HepG2 (cell line): ENCODE data around the gene DFFA. TPM values are rescaled to one million over a fixed set of nuclear protein-coding genes. Genes with fewer than 3 reads are reported as not detected.

Experiments
- ATAC-seq: fragments of 200-7000 bp; cut with Tn5 transposase; 3 replicates; pipeline ENCODE4 v1.9.1; 2020; ENCODE audit warnings: mild to moderate bottlenecking, moderate library complexity
- BruUV-seq: library from RNA; stranded (reverse); fragments of 400-500 nt; replicated peaks from 2 replicates; lab custom pipeline; 2021; lab: Mats Ljungman, UMichigan
- CTCF ChIA-PET: fragments of 300-600 bp; formaldehyde crosslinking; extraction: SDS; loops from one replicate; lab custom pipeline; 2021; ENCODE audit warnings: low total read pairs, inconsistent platforms, low intra/inter-chr PET ratio; lab: Yijun Ruan, JAX
- POLR2A ChIA-PET: fragments of 350-600 bp; sonication (Branson Sonifier 250); formaldehyde crosslinking; loops from one replicate; lab custom pipeline; 2020; ENCODE audit warnings: antibody characterized with exemption, inconsistent platforms; lab: Yijun Ruan, JAX
- DNase-seq: peaks from one replicate; pipeline ENCODE4 v3.0.0-alpha.2; 2015; ENCODE audit warnings: low spot score
- FAIRE-seq: peaks from 3 replicates; lab custom pipeline; 2011; peaks lifted over from hg19 to GRCh38; lab: Jason Lieb, UNC
- H2AFZ ChIP-seq: one replicate; pipeline ENCODE4 v1.6.1; 2011; ENCODE audit warnings: low read length, inconsistent platforms
- H3K27ac ChIP-seq: fragments of 300-600 bp; 3 replicates; pipeline ENCODE4 v1.8.0; 2011; ENCODE audit warnings: mixed run types, mild to moderate bottlenecking, mixed read lengths, low read length, inconsistent platforms; ENCODE audit not compliant: insufficient read depth; ENCODE audit errors: extremely low read length
- H3K27me3 ChIP-seq, 2 experiments: fragments of 200-600 bp in 1 of 2; 2 replicates in 1 of 2; 3 replicates in 1 of 2; pipeline versions ENCODE4 v1.6.0 to v1.8.0; 2011; ENCODE audit warnings: low read length in 2 of 2, mild to moderate bottlenecking in 2 of 2, moderate library complexity in 2 of 2, inconsistent platforms in 1 of 2; ENCODE audit not compliant: insufficient read depth in 2 of 2, control insufficient read depth in 1 of 2
- H3K36me3 ChIP-seq, 2 experiments: fragments of 200-600 bp in 1 of 2; replicated peaks in 1 of 2; 2 replicates in 1 of 2; 3 replicates in 1 of 2; pipeline versions ENCODE4 v1.5.1 to v1.8.0; 2011; ENCODE audit warnings: low read length in 2 of 2, inconsistent platforms in 1 of 2; ENCODE audit not compliant: insufficient read depth in 2 of 2, control insufficient read depth in 1 of 2
- H3K4me1 ChIP-seq: 2 replicates; pipeline ENCODE4 v1.5.1; 2012; ENCODE audit warnings: low read length, inconsistent platforms; ENCODE audit not compliant: insufficient read depth
- H3K4me2 ChIP-seq: 2 replicates; pipeline ENCODE4 v1.6.0; 2011; ENCODE audit warnings: low read depth, low read length, inconsistent platforms
- H3K4me3 ChIP-seq, 3 experiments: fragments of 200-600 bp in 1 of 3; sonication (generic), shearing (Covaris generic) in 1 of 3; replicated peaks in 1 of 3; 2 replicates each; pipeline ENCODE4 v1.5.1; 2011 to 2016; ENCODE audit warnings: low read length in 3 of 3, inconsistent platforms in 2 of 3, low read depth in 2 of 3, mild to moderate bottlenecking in 2 of 3, control low read depth in 1 of 3, mixed read lengths in 1 of 3; ENCODE audit not compliant: insufficient read depth in 1 of 3
- H3K79me2 ChIP-seq: one replicate; pipeline ENCODE4 v1.6.1; 2011; ENCODE audit warnings: low read length, inconsistent platforms; ENCODE audit not compliant: insufficient read depth
- H3K9ac ChIP-seq: 2 replicates; pipeline ENCODE4 v1.6.0; 2011; ENCODE audit warnings: mild to moderate bottlenecking, low read depth, low read length, inconsistent platforms; ENCODE audit not compliant: insufficient read depth
- H3K9me3 ChIP-seq: 2 replicates; pipeline ENCODE4 v1.5.1; 2012; ENCODE audit warnings: mild to moderate bottlenecking, low read length
- H4K20me1 ChIP-seq: 2 replicates; pipeline ENCODE4 v1.6.0; 2011; ENCODE audit warnings: inconsistent platforms, mild to moderate bottlenecking, low read length, moderate library complexity; ENCODE audit not compliant: insufficient read depth
- CEBPG ChIP-seq: IDR thresholded peaks from 2 replicates; pipeline ENCODE4 v1.6.1; 2016
- HMG20A ChIP-seq: IDR thresholded peaks from 2 replicates; pipeline ENCODE4 v1.6.1; 2016; ENCODE audit warnings: borderline replicate concordance
- NCOA5 ChIP-seq: sonication (generic); formaldehyde crosslinking; IDR thresholded peaks from 2 replicates; pipeline ENCODE4 v1.4.0; 2020; ENCODE audit warnings: missing genetic modification reagents
- ZFP62 ChIP-seq: sonication (generic); formaldehyde crosslinking; IDR thresholded peaks from 2 replicates; pipeline ENCODE4 v1.4.0; 2020; ENCODE audit warnings: missing genetic modification reagents
- ZNF570 ChIP-seq: sonication (generic); formaldehyde crosslinking; IDR thresholded peaks from 2 replicates; pipeline ENCODE4 v1.4.0; 2020; ENCODE audit warnings: mild to moderate bottlenecking, missing genetic modification reagents, borderline replicate concordance
- ZNF720 ChIP-seq: sonication (generic); formaldehyde crosslinking; IDR thresholded peaks from 2 replicates; pipeline ENCODE4 v1.4.0; 2020; ENCODE audit warnings: missing genetic modification reagents
- ZSCAN21 ChIP-seq: sonication (generic); formaldehyde crosslinking; IDR thresholded peaks from 2 replicates; pipeline ENCODE4 v1.8.0; 2022; ENCODE audit warnings: mild to moderate bottlenecking, missing genetic modification reagents, moderate library complexity, borderline replicate concordance
- WGBS: methylation state at CpG from one replicate; pipeline ENCODE4 v1.1.6; 2017; ENCODE audit warnings: low lambda C conversion rate; 5-methylcytosine and 5-hydroxymethylcytosine counted together
- in situ Hi-C: cut with HindIII; loops from 2 replicates; pipeline ENCODE4 v1.10.0; 2017; ENCODE audit warnings: low pct_unique_long_range_greater_than_20kb; ENCODE audit not compliant: extremely low pct_ligation_motif_present
- intact Hi-C: fragments of 100-400 bp; cut with micrococcal nuclease; formaldehyde crosslinking; loops from one replicate; pipeline ENCODE4 v1.10.0; 2022; ENCODE audit not compliant: unreplicated experiment
- polyA plus RNA-seq, 8 experiments: library from polyadenylated mRNA; depleted of rRNA in 3 of 8; stranded (reverse) in 7 of 8; unstranded in 1 of 8; fragments of >200 nt; fragmentation: Illumina TruSeq in 4 of 8; extraction: Trizol in 4 of 8; gene quantifications; 2 replicates each; pipeline versions ENCODE4 v1.2.1 to v1.2.3, GENCODE V29; 2011 to 2016; ENCODE audit warnings: low read depth in 4 of 8, missing spikeins in 1 of 8, mixed read lengths in 1 of 8; ENCODE audit not compliant: insufficient read depth in 1 of 8
- total RNA-seq, 5 experiments: library from RNA; depleted of rRNA; stranded (reverse); fragments of >200 nt; fragmentation: Illumina TruSeq; extraction: Trizol; gene quantifications; 2 replicates each; pipeline ENCODE4 v1.2.3, GENCODE V29; 2016; ENCODE audit warnings: low read depth in 1 of 5
- TF ChIP-seq, protein P1 (sequence below): IDR thresholded peaks from 2 replicates; pipeline ENCODE4 v1.6.1; 2016; ENCODE audit warnings: mild to moderate bottlenecking, missing biosample characterization, missing genetic modification reagents
- TF ChIP-seq, protein P2 (sequence below), 2 experiments: sonication (generic) in 1 of 2; formaldehyde crosslinking in 1 of 2; IDR thresholded peaks; 2 replicates each; pipeline versions ENCODE4 v1.6.1 to v1.9.0; 2014 to 2022; ENCODE audit warnings: antibody characterized with exemption in 1 of 2, borderline replicate concordance in 1 of 2, inconsistent platforms in 1 of 2, low read depth in 1 of 2, missing genetic modification reagents in 1 of 2

The DFFA gene
- total and polyA plus RNA-seq, 2 of the 13 experiments (the other 11 are each of a cell fraction or from before 2014, with no cell fraction given): 16.5 to 33.9 TPM

GRCh38 chr1:10516925-10517676, 44.8 kb upstream of the DFFA start:
- Histone ChIP-seq H3K27me3 (no peaks in the 10 kb centered on the region), H3K4me3 (no peak overlapping the region), H2AFZ (no peak overlapping the region), H3K9ac (no peak overlapping the region), H3K4me1 (peaks cover 56% of the 10 kb centered on the region), H3K4me2 (no peak overlapping the region)
- intact Hi-C loops: loop anchor here (10.0 kb wide), 2 partner anchors 78 to 108 kb away; no protein-coding TSS in a partner anchor
- WGBS: 87% methylated on average over 8 of the region's 8 CpGs
- BruUV-seq: no TSS peak
- POLR2A ChIA-PET: no interaction called here
- CTCF ChIA-PET: no interaction called here
- TF ChIP-seq HMG20A (no peak), CEBPG (CRISPR knock-in tag) (no peak), ZFP62 (CRISPR knock-in tag) (no peak), ZNF720 (CRISPR knock-in tag) (no peak), ZSCAN21 (no peak), NCOA5 (CRISPR knock-in tag) (no peak), ZNF570 (CRISPR knock-in tag) (no peak)
- TF ChIP-seq, protein P1, sequence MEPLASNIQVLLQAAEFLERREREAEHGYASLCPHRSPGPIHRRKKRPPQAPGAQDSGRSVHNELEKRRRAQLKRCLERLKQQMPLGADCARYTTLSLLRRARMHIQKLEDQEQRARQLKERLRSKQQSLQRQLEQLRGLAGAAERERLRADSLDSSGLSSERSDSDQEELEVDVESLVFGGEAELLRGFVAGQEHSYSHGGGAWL (CRISPR knock-in tag): no peak
- TF ChIP-seq, protein P2, sequence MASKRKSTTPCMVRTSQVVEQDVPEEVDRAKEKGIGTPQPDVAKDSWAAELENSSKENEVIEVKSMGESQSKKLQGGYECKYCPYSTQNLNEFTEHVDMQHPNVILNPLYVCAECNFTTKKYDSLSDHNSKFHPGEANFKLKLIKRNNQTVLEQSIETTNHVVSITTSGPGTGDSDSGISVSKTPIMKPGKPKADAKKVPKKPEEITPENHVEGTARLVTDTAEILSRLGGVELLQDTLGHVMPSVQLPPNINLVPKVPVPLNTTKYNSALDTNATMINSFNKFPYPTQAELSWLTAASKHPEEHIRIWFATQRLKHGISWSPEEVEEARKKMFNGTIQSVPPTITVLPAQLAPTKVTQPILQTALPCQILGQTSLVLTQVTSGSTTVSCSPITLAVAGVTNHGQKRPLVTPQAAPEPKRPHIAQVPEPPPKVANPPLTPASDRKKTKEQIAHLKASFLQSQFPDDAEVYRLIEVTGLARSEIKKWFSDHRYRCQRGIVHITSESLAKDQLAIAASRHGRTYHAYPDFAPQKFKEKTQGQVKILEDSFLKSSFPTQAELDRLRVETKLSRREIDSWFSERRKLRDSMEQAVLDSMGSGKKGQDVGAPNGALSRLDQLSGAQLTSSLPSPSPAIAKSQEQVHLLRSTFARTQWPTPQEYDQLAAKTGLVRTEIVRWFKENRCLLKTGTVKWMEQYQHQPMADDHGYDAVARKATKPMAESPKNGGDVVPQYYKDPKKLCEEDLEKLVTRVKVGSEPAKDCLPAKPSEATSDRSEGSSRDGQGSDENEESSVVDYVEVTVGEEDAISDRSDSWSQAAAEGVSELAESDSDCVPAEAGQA (IDR thresholded peaks at IDR 0.05; ENCODE audit: low read depth): no peak
- TF ChIP-seq, protein P2 (CRISPR knock-in tag; IDR thresholded peaks at IDR 0.05; ENCODE audit: borderline replicate concordance): no peak
- TF ChIP-seq, all 625 proteins: peak for 0
- Histone ChIP-seq H3K36me3 (no peaks in the 10 kb centered on the region), H3K27ac (peak overlapping the region; percentile 22), H3K9me3 (no peaks in the 10 kb centered on the region), H3K79me2 (peaks cover 22% of the 10 kb centered on the region), H4K20me1 (peaks cover 21% of the 10 kb centered on the region)
- in situ Hi-C loops: no loop called here
- no peak for ATAC-seq
- no peak for FAIRE-seq
- DNase-seq: no peak
